Hepatocyte (in vitro differentiated cells): ENCODE results near the gene RNF11. TPM values are rescaled to one million over a fixed set of nuclear protein-coding genes. Genes with fewer than 3 reads are reported as not detected.

Experiments used
- DNase-seq: peaks from one replicate; pipeline ENCODE4 v3.0.0-alpha.2; 2016; ENCODE audit warnings: low spot score
- H2AFZ ChIP-seq: fragments of 200-600 bp; sonication (generic); 2 replicates; pipeline ENCODE4 v1.6.0; 2016; ENCODE audit warnings: antibody characterized with exemption, mild to moderate bottlenecking
- H3K27ac ChIP-seq: fragments of 200-600 bp; sonication (generic); 2 replicates; pipeline ENCODE4 v1.5.1; 2016; ENCODE audit warnings: mild to moderate bottlenecking
- H3K27me3 ChIP-seq: fragments of 200-600 bp; sonication (generic); 2 replicates; pipeline ENCODE4 v1.6.1; 2016
- H3K36me3 ChIP-seq: fragments of 200-600 bp; sonication (generic); replicated peaks from 2 replicates; pipeline ENCODE4 v1.5.1; 2016; ENCODE audit warnings: low read depth; ENCODE audit not compliant: insufficient read depth
- H3K4me1 ChIP-seq: fragments of 200-600 bp; sonication (generic); 2 replicates; pipeline ENCODE4 v1.5.1; 2016; ENCODE audit warnings: mild to moderate bottlenecking, moderate library complexity; ENCODE audit not compliant: insufficient read depth
- H3K4me2 ChIP-seq: fragments of 200-600 bp; sonication (generic); 2 replicates; pipeline ENCODE4 v1.6.0; 2016
- H3K4me3 ChIP-seq: fragments of 200-600 bp; sonication (generic); 2 replicates; pipeline ENCODE4 v1.5.1; 2016; ENCODE audit warnings: mild to moderate bottlenecking
- H3K79me2 ChIP-seq: fragments of 200-600 bp; sonication (generic); 2 replicates; pipeline ENCODE4 v1.6.0; 2017; ENCODE audit warnings: mild to moderate bottlenecking
- H3K9me2 ChIP-seq: fragments of 200-600 bp; sonication (generic); replicated peaks from 2 replicates; pipeline ENCODE4 v1.6.0; 2017; ENCODE audit warnings: mild to moderate bottlenecking; ENCODE audit not compliant: insufficient read depth
- H3K9me3 ChIP-seq: fragments of 200-600 bp; sonication (generic); 2 replicates; pipeline ENCODE4 v1.5.1; 2016; ENCODE audit warnings: low read depth, mild to moderate bottlenecking
- H4K20me1 ChIP-seq: fragments of 200-600 bp; sonication (generic); 2 replicates; pipeline ENCODE4 v1.6.0; 2016; ENCODE audit warnings: mild to moderate bottlenecking; ENCODE audit not compliant: insufficient read depth, poor library complexity, severe bottlenecking
- CTCF ChIP-seq: fragments of 200-600 bp; sonication (generic); IDR thresholded peaks from 2 replicates; pipeline ENCODE4 v1.5.1; 2016; ENCODE audit warnings: antibody characterized with exemption, mild to moderate bottlenecking; ENCODE audit not compliant: poor library complexity
- EZH2 ChIP-seq: fragments of 200-600 bp; sonication (generic); IDR thresholded peaks from 2 replicates; pipeline ENCODE4 v1.6.1; 2016; ENCODE audit warnings: antibody characterized with exemption, mild to moderate bottlenecking, borderline replicate concordance
- EZH2phosphoT487 ChIP-seq: fragments of 200-600 bp; sonication (generic); IDR thresholded peaks from one replicate; pipeline ENCODE4 v1.6.1; 2018; ENCODE audit warnings: antibody characterized with exemption, mild to moderate bottlenecking, low read depth, moderate library complexity; ENCODE audit not compliant: unreplicated experiment, severe bottlenecking
- WGBS: methylation state at CpG from one replicate; pipeline ENCODE4 v1.1.6; 2016; ENCODE audit warnings: low lambda C conversion rate; ENCODE audit errors: missing lambda C conversion rate; 5-methylcytosine and 5-hydroxymethylcytosine counted together
- polyA plus RNA-seq: library from polyadenylated mRNA; unstranded; fragments of >200 nt; fragmentation: Nextera tagmentation; extraction: Ambion mirVana; gene quantifications from 2 replicates; pipeline ENCODE4 v1.2.1, GENCODE V29; 2016
- total RNA-seq: library from RNA; depleted of rRNA; stranded (reverse); fragments of >200 nt; gene quantifications from 2 replicates; pipeline ENCODE4 v1.2.3, GENCODE V29; 2014

Gene RNF11
- total and polyA plus RNA-seq, 2 experiments from 2014 or later: 55.9 to 99.8 TPM

GRCh38 chr1:51190961-51191360 lies 45.1 kb upstream of the RNF11 start:
- Histone ChIP-seq H3K27me3 (no peaks in the 10 kb centered on the region), H2AFZ (no peak overlapping the region), H3K9me2 (no peaks in the 10 kb centered on the region), H4K20me1 (no peaks in the 10 kb centered on the region), H3K79me2 (no peaks in the 10 kb centered on the region), H3K36me3 (no peaks in the 10 kb centered on the region), H3K4me2 (no peak overlapping the region), H3K27ac (no peak overlapping the region), H3K4me1 (no peaks in the 10 kb centered on the region), H3K9me3 (no peaks in the 10 kb centered on the region), H3K4me3 (no peak overlapping the region)
- DNase-seq: no peak
- 40% methylated on average over 1 of the region's 1 CpG for WGBS
- TF ChIP-seq EZH2 (no peak), EZH2phosphoT487 (no peak), CTCF (no peak)

- 17% methylated on average over 3 of the region's 3 CpGs for WGBS
- no peaks in the 10 kb centered on the region for H3K79me2 ChIP-seq
- no peak overlapping the region for H3K27ac ChIP-seq
- H3K4me2 ChIP-seq: no peak overlapping the region
- no peaks in the 10 kb centered on the region for H3K9me3 ChIP-seq
- no peaks in the 10 kb centered on the region for H3K9me2 ChIP-seq
- H3K36me3 ChIP-seq: no peaks in the 10 kb centered on the region
- H3K27me3 ChIP-seq: no peaks in the 10 kb centered on the region
- peak; percentile 83 for DNase-seq
- H4K20me1 ChIP-seq: no peaks in the 10 kb centered on the region
- H3K4me3 ChIP-seq: no peak overlapping the region
- no peak for TF ChIP-seq EZH2
- peak; percentile 88 for TF ChIP-seq CTCF
- H3K4me1 ChIP-seq: no peaks in the 10 kb centered on the region
- no peak overlapping the region for H2AFZ ChIP-seq
Observed at GRCh38 chr1:51192213-51192843, 43.7 kb upstream of the RNF11 start.

- TF ChIP-seq EZH2 (no peak), EZH2phosphoT487 (no peak), CTCF (no peak)
- no peaks in the 10 kb centered on the region for H4K20me1 ChIP-seq
- H3K4me3 ChIP-seq: no peak overlapping the region
- H3K27ac ChIP-seq: no peak overlapping the region
- no peaks in the 10 kb centered on the region for H3K36me3 ChIP-seq
- no peak for DNase-seq
- H2AFZ ChIP-seq: no peak overlapping the region
- no peaks in the 10 kb centered on the region for H3K4me1 ChIP-seq
- no peaks in the 10 kb centered on the region for H3K9me3 ChIP-seq
- H3K4me2 ChIP-seq: no peak overlapping the region
- no peaks in the 10 kb centered on the region for H3K79me2 ChIP-seq
- H3K27me3 ChIP-seq: no peaks in the 10 kb centered on the region
- H3K9me2 ChIP-seq: no peaks in the 10 kb centered on the region
Observed at GRCh38 chr1:51193564-51193963, 42.5 kb upstream of the RNF11 start.
